Ovary (tissue), 9 donors: ENCODE data around the gene SHB. TPM values are rescaled to one million over a fixed set of nuclear protein-coding genes. Genes with fewer than 3 reads are reported as not detected.

Experiments used
- DNase-seq, 5 donors: peaks; one replicate each; pipeline ENCODE4 v3.0.0-alpha.2; 2019 to 2020
- H3K27ac ChIP-seq, 2 donors: fragments of 200-600 bp; one replicate each; pipeline versions ENCODE4 v1.5.1 to v1.8.0; 2019 to 2022
- H3K27me3 ChIP-seq: fragments of 200-600 bp; one replicate; pipeline ENCODE4 v1.8.0; 2022
- H3K36me3 ChIP-seq: fragments of 200-600 bp; sonication (generic); one replicate; pipeline ENCODE4 v1.5.1; 2019
- H3K4me1 ChIP-seq: one replicate; pipeline ENCODE4 v1.8.1; 2013; ENCODE audit warnings: mild to moderate bottlenecking, moderate library complexity; ENCODE audit not compliant: insufficient read depth
- H3K4me3 ChIP-seq: fragments of 200-600 bp; sonication (generic); one replicate; pipeline ENCODE4 v1.5.1; 2017
- H3K9me3 ChIP-seq, 2 donors: fragments of 200-600 bp in 1 of 2; sonication (generic) in 1 of 2; one replicate each; pipeline versions ENCODE4 v1.5.1 to v1.8.1; 2013 to 2019; ENCODE audit warnings: mild to moderate bottlenecking in 1 of 2, moderate library complexity in 1 of 2
- EP300 ChIP-seq: sonication (generic); formaldehyde crosslinking; IDR thresholded peaks from one replicate; pipeline ENCODE4 v1.6.1; 2017; ENCODE audit warnings: antibody characterized with exemption
- POLR2A ChIP-seq: fragments of 450-650 bp; IDR thresholded peaks from one replicate; pipeline ENCODE4 v1.6.1; 2017; ENCODE audit warnings: antibody characterized with exemption, mild to moderate bottlenecking, moderate library complexity
- WGBS, 3 donors: extraction: QIAGEN DNeasy Blood & Tissue Kit in 1 of 3; methylation state at CpG; one replicate each; pipeline versions ENCODE4 v1.1.5 to v1.1.7; 2013 to 2017; 5-methylcytosine and 5-hydroxymethylcytosine counted together
- intact Hi-C, 4 donors: fragments of 100-400 bp; cut with DNase I; formaldehyde crosslinking; loops; one replicate each; pipeline versions ENCODE4 v1.11.0 to v1.15.1; 2022 to 2023
- polyA plus RNA-seq, 2 donors: library from polyadenylated mRNA; stranded (reverse); fragments of 200-250 nt in 1 of 2; fragments of 350-450 nt in 1 of 2; fragmentation: Illumina TruSeq in 1 of 2; extraction: RNeasy Lipid Tissue Mini Kit (QIAGEN cat#74804) in 1 of 2; gene quantifications; one replicate each; pipeline ENCODE4 v1.2.3, GENCODE V29; 2013 to 2014
- total RNA-seq, 7 donors: library from RNA; depleted of rRNA in 2 of 7; stranded (reverse); fragments of >200 nt in 2 of 7; fragmentation: NEBNext Ultra II Directional in 3 of 7; extraction: Animal tissue kit (Norgen Biotek cat#: 25700) in 3 of 7; gene quantifications; one replicate each; pipeline versions ENCODE4 v1.1.0 to v1.2.4, GENCODE V29; 2016 to 2023
- TF ChIP-seq, protein P1 (sequence below), 3 donors: fragments of 450-650 bp in 2 of 3; fragments of 200-600 bp in 1 of 3; IDR thresholded peaks; one replicate each; pipeline versions ENCODE4 v1.5.1 to v1.8.0; 2016 to 2022; ENCODE audit warnings: antibody characterized with exemption in 3 of 3, mild to moderate bottlenecking in 1 of 3
- donor health status: DM: no; HTN: no; CAD: no; lungs with moderate emphysema.
- donor health status: DM: no; HTN: no; CAD: no.
- donor health status: Bipolar disorder and iron deficiency.
- donor health status: DM: yes; HTN: yes; CAD: no.
- donor health status: DM: no; HTN: no; CAD: no.
- donor health status: DM: yes; HTN: yes; CAD: no.

SHB gene
- total and polyA plus RNA-seq, 9 donors: 3.5 to 23.8 (median 9.0) TPM

GRCh38 chr9:37958154-37958553, 110.9 kb downstream of the SHB start:
- Histone ChIP-seq H3K4me1 (no peaks in the 10 kb centered on the region), H3K27me3 (no peaks in the 10 kb centered on the region), H3K36me3 (no peaks in the 10 kb centered on the region), H3K4me3 (no peak overlapping the region), H3K27ac (no peak overlapping the region), H3K9me3 (no peaks in the 10 kb centered on the region)
- no peak for DNase-seq
- TF ChIP-seq POLR2A: no peak
- TF ChIP-seq, protein P1, sequence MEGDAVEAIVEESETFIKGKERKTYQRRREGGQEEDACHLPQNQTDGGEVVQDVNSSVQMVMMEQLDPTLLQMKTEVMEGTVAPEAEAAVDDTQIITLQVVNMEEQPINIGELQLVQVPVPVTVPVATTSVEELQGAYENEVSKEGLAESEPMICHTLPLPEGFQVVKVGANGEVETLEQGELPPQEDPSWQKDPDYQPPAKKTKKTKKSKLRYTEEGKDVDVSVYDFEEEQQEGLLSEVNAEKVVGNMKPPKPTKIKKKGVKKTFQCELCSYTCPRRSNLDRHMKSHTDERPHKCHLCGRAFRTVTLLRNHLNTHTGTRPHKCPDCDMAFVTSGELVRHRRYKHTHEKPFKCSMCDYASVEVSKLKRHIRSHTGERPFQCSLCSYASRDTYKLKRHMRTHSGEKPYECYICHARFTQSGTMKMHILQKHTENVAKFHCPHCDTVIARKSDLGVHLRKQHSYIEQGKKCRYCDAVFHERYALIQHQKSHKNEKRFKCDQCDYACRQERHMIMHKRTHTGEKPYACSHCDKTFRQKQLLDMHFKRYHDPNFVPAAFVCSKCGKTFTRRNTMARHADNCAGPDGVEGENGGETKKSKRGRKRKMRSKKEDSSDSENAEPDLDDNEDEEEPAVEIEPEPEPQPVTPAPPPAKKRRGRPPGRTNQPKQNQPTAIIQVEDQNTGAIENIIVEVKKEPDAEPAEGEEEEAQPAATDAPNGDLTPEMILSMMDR (IDR thresholded peaks at IDR 0.05): no peak
- TF ChIP-seq EP300: no peak
- 92 to 94% (median 93%) methylated on average over 9 of the region's 9 CpGs for WGBS, 3 donors
- intact Hi-C loops: loop anchor here in 1 of 4 donors (10.0 kb wide), 1 partner anchor 57 kb away; no protein-coding TSS in a partner anchor

- Histone ChIP-seq H3K36me3 (no peaks in the 10 kb centered on the region), H3K27ac (no peak overlapping the region), H3K4me3 (no peak overlapping the region), H3K9me3 (no peaks in the 10 kb centered on the region), H3K27me3 (no peaks in the 10 kb centered on the region), H3K4me1 (no peaks in the 10 kb centered on the region)
- 94 to 98% (median 96%) methylated on average over 2 of the region's 2 CpGs for WGBS, 3 donors
- intact Hi-C loops: loop anchor here in 1 of 4 donors (10.0 kb wide), 1 partner anchor 57 kb away; no protein-coding TSS in a partner anchor
- DNase-seq: no peak
- TF ChIP-seq EP300 (no peak), POLR2A (no peak)
- TF ChIP-seq, protein P1 (IDR thresholded peaks at IDR 0.05): no peak
These were observed 111.4 kb downstream of the SHB start for GRCh38 chr9:37957664-37957953.

GRCh38 chr9:37956904-37957663, 111.9 kb downstream of the SHB start:
- intact Hi-C loops: loop anchor here in 1 of 4 donors (10.0 kb wide), 1 partner anchor 58 kb away; no protein-coding TSS in a partner anchor
- H3K27ac ChIP-seq: no peak overlapping the region
- H3K36me3 ChIP-seq: no peaks in the 10 kb centered on the region
- no peak for DNase-seq
- H3K27me3 ChIP-seq: no peaks in the 10 kb centered on the region
- no peaks in the 10 kb centered on the region for H3K4me1 ChIP-seq
- no peaks in the 10 kb centered on the region for H3K9me3 ChIP-seq
- WGBS, 3 donors: 86 to 89% (median 89%) methylated on average over 16 of the region's 16 CpGs
- TF ChIP-seq EP300 (no peak), POLR2A (no peak)
- TF ChIP-seq, protein P1 (IDR thresholded peaks at IDR 0.05): no peak
- no peak overlapping the region for H3K4me3 ChIP-seq

GRCh38 chr9:37956423-37956820, 112.6 kb downstream of the SHB start:
- Histone ChIP-seq H3K36me3 (no peaks in the 10 kb centered on the region), H3K27me3 (no peaks in the 10 kb centered on the region), H3K9me3 (no peaks in the 10 kb centered on the region), H3K27ac (no peak overlapping the region), H3K4me3 (no peak overlapping the region), H3K4me1 (no peaks in the 10 kb centered on the region)
- TF ChIP-seq POLR2A: no peak
- no peak for DNase-seq
- intact Hi-C loops: loop anchor here in 1 of 4 donors (10.0 kb wide), 1 partner anchor 58 kb away; no protein-coding TSS in a partner anchor
- WGBS, 3 donors: 93 to 97% (median 94%) methylated on average over 5 of the region's 5 CpGs

- Histone ChIP-seq H3K36me3 (no peaks in the 10 kb centered on the region), H3K4me1 (no peaks in the 10 kb centered on the region), H3K4me3 (no peak overlapping the region), H3K27ac (no peak overlapping the region), H3K9me3 (no peaks in the 10 kb centered on the region), H3K27me3 (no peaks in the 10 kb centered on the region)
- TF ChIP-seq, protein P1 (IDR thresholded peaks at IDR 0.05): no peak
- TF ChIP-seq POLR2A (no peak), EP300 (no peak)
- DNase-seq: no peak
- intact Hi-C loops: loop anchor here in 1 of 4 donors (10.0 kb wide), 1 partner anchor 59 kb away; no protein-coding TSS in a partner anchor
- WGBS, 3 donors: 89 to 91% (median 90%) methylated on average over 15 to 16 of the region's 16 CpGs
These were observed 113.1 kb downstream of the SHB start for GRCh38 chr9:37955781-37956422.
